LNCaP clone FGC (cell line): ENCODE measurements around the gene RPL7A.
"Not testable (repeated sequence)": the region's sequence is repeated elsewhere in the genome, so short reads cannot be mapped to it uniquely, and the experiment has no call there.

Experiments used
- DNase-seq: peaks from one replicate; pipeline ENCODE4 v3.0.0-alpha.2; 2011; ENCODE audit warnings: low read depth
- H3K4me3 ChIP-seq: 2 replicates; pipeline ENCODE4 v1.5.1; 2011; ENCODE audit warnings: mild to moderate bottlenecking, low read depth, low read length, control low read depth
- CTCF ChIP-seq: IDR thresholded peaks from 2 replicates; pipeline ENCODE4 v1.5.1; 2012; ENCODE audit warnings: mild to moderate bottlenecking; ENCODE audit not compliant: control insufficient read depth, insufficient read depth; ENCODE audit errors: extremely low read depth

RPL7A gene

GRCh38 chr9:133389025-133389557 lies 41.1 kb downstream of the RPL7A start:
- H3K4me3 ChIP-seq, result no peak overlapping the region
- DNase-seq, result no peak
- TF ChIP-seq CTCF, result no peak

DNA sequence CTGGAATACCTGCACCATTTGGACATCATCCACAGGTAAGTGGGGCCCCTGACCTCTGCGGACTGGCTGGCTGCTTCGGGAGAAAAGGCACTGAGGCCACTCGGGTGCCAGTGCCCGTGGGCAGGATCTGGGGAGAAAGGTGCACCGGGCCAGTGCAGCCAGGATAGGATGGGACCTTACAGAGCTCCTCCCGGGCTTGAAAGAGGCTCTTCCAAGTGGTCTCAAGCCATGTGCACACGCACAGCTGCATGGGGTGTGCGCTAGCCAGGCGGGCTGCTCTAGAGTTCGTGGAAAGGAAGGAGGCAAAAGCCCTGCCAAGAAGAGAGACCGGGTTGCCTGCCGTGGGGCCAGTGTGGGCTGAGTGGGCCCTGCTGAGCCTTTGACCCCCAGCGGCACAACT lies 41.5 kb downstream of the RPL7A start:
- no peak for TF ChIP-seq CTCF
- DNase-seq, result no peak
- no peak overlapping the region for H3K4me3 ChIP-seq

- DNase-seq, result no peak
- TF ChIP-seq CTCF, result no peak
- H3K4me3 ChIP-seq, result no peak overlapping the region
Measured at GRCh38 chr9:133390713-133391112, 42.7 kb downstream of the RPL7A start.

DNA sequence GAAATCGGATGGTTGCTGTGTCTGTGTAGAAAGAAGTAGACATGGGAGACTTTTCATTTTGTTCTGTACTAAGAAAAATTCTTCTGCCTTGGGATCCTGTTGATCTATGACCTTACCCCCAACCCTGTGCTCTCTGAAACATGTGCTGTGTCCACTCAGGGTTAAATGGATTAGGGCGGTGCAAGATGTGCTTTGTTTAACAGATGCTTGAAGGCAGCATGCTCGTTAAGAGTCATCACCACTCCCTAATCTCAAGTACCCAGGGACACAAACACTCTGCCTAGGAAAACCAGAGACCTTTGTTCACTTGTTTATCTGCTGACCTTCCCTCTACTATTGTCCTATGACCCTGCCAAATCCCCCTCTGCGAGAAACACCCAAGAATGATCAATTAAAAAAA lies 43.4 kb downstream of the RPL7A start:
- not testable (repeated sequence) for DNase-seq, H3K4me3 ChIP-seq

GRCh38 chr9:133392308-133392707 lies 44.3 kb downstream of the RPL7A start:
- not testable (repeated sequence) for DNase-seq, H3K4me3 ChIP-seq

- no peak for TF ChIP-seq CTCF
- no peak overlapping the region for H3K4me3 ChIP-seq
- DNase-seq, result no peak
Measured at GRCh38 chr9:133393399-133393798, 45.4 kb downstream of the RPL7A start.

- no peak for TF ChIP-seq CTCF
Measured at GRCh38 chr9:133394687-133395271, 46.8 kb downstream of the RPL7A start.

GRCh38 chr9:133396952-133397351 lies 48.9 kb downstream of the RPL7A start:
- H3K4me3 ChIP-seq, result no peak overlapping the region
- TF ChIP-seq CTCF, result peak; percentile 16; the same call in 1 of the 2 replicates
- no peak for DNase-seq

More at GRCh38 chr9:133394687-133395271, 46.8 kb downstream of the RPL7A start:
- H3K4me3 ChIP-seq, result no peak overlapping the region
- no peak for DNase-seq
